Osteocyte (in vitro differentiated cells): ENCODE results near the gene CLEC16A. TPM values are rescaled to one million over a fixed set of nuclear protein-coding genes. Genes with fewer than 3 reads are reported as not detected.
"Not testable (repeated sequence)": the region's sequence is repeated elsewhere in the genome, so short reads cannot be mapped to it uniquely, and the experiment has no call there.

Experiments
- DNase-seq: peaks from one replicate; pipeline ENCODE4 v3.0.0; 2021; ENCODE audit warnings: mixed read lengths; ENCODE audit not compliant: unreplicated experiment; ENCODE audit errors: extremely low spot score
- H3K27ac Mint-ChIP-seq: one replicate; pipeline ENCODE4 v1.8.0; 2021; ENCODE audit warnings: mild to moderate bottlenecking, mixed read lengths; ENCODE audit not compliant: unreplicated experiment
- H3K27me3 Mint-ChIP-seq: one replicate; pipeline ENCODE4 v1.8.0; 2021; ENCODE audit warnings: mixed read lengths; ENCODE audit not compliant: unreplicated experiment
- H3K36me3 Mint-ChIP-seq: one replicate; pipeline ENCODE4 v1.8.0; 2021; ENCODE audit warnings: mixed read lengths; ENCODE audit not compliant: unreplicated experiment
- H3K4me1 Mint-ChIP-seq: one replicate; pipeline ENCODE4 v1.8.0; 2021; ENCODE audit warnings: mixed read lengths; ENCODE audit not compliant: unreplicated experiment
- H3K4me3 Mint-ChIP-seq: one replicate; pipeline ENCODE4 v1.8.0; 2021; ENCODE audit warnings: mild to moderate bottlenecking, moderate library complexity, mixed read lengths; ENCODE audit not compliant: unreplicated experiment
- H3K9me3 Mint-ChIP-seq: one replicate; pipeline ENCODE4 v1.8.0; 2021; ENCODE audit warnings: mixed read lengths; ENCODE audit not compliant: unreplicated experiment
- CTCF ChIP-seq: fragments of 200-600 bp; sonication (generic); IDR thresholded peaks from 2 replicates; pipeline ENCODE4 v1.5.0; 2021; ENCODE audit warnings: antibody characterized with exemption, mild to moderate bottlenecking, moderate library complexity
- total RNA-seq: library from RNA; stranded (reverse); gene quantifications from 2 replicates; pipeline ENCODE4 v1.2.1, GENCODE V29; 2021

The CLEC16A gene
- total RNA-seq, 1 donor from 2014 or later = 22.1 TPM

DNA sequence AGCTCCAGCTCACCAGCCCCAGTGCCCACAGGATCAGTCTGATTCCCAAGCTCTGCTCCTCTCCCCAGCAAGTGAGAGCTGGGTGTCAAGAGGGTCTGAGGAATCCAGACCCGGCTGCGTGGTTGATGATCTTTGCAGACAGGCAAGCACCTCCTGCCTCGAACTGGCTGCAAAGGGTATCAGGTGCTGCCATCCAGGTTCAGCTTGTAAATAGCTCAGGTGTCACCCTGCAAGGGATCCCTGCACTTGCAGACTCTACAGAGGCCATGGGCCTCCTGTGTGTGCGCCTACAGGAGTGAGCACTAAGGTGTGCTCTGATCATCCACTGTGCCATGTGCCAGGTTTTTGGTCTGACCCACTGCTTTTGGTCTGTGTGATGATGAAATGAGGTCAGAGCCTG lies 18.3 kb upstream of the CLEC16A start:
- TF ChIP-seq CTCF = no peak
- no peaks in the 10 kb centered on the region for H3K4me1 Mint-ChIP-seq
- H3K4me3 Mint-ChIP-seq = no peak overlapping the region

DNA sequence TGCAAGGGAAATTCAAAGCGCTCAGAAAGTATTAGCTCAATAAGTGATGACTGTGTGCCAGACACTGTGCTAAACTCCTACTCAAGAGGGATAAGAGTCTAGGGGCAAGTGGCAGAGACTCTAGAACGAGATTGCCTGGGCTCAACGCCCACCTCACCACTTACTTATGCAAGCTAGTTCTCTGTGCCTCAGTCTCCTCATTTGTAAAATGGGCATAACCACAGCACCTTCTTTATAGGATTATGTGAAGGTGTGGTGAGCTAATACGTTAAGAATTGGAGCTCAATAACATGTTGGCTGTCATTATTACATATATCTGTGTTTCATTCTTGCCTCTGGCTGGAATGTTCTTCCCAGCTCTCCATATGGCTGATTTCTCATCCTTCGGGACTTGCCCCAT lies 17.5 kb upstream of the CLEC16A start:
- Mint-ChIP-seq H3K36me3 (peaks cover 20% of the 10 kb centered on the region), H3K9me3 (no peaks in the 10 kb centered on the region), H3K4me1 (no peaks in the 10 kb centered on the region), H3K4me3 (no peak overlapping the region), H3K27ac (no peak overlapping the region), H3K27me3 (no peaks in the 10 kb centered on the region)
- no peak for DNase-seq
- no peak for TF ChIP-seq CTCF

More for the DNA sequence above, 18.3 kb upstream of the CLEC16A start:
- DNase-seq = no peak
- Mint-ChIP-seq H3K27me3 (no peaks in the 10 kb centered on the region), H3K27ac (no peak overlapping the region), H3K36me3 (peaks cover 20% of the 10 kb centered on the region), H3K9me3 (no peaks in the 10 kb centered on the region)

DNA sequence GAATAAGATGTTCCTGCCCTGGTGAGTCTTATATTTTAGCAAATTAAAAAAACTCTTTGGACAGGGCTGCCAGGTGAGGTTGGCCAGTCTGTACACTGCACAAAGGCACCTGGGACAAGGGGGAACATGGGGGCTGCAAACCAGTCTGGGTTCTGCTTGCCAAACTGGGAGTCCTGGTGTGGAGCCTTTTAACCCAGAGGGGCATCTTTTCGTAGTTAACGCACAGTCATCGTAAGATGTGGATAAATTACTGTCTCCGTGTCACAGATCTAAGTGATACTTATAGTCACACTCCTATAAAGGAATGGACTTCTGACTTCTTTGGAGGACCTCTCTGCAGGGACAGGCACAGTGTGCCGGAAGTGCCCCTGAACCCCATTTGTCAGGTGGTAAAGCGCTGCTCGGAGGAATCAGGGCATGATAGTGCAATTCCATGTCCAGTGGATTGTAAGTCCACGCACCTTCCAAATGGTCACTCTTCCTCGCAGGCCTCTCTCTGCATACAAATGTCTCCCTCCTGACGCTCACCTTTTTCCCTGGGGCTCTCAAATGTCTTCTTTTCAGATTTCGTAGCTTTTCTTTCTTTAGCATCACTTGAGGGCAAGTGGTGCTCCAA lies 16.8 kb upstream of the CLEC16A start:
- H3K4me3 Mint-ChIP-seq = no peak overlapping the region
- DNase-seq = no peak
- H3K4me1 Mint-ChIP-seq = no peaks in the 10 kb centered on the region
- H3K9me3 Mint-ChIP-seq = no peaks in the 10 kb centered on the region
- H3K27me3 Mint-ChIP-seq = no peaks in the 10 kb centered on the region
- peaks cover 20% of the 10 kb centered on the region for H3K36me3 Mint-ChIP-seq
- no peak for TF ChIP-seq CTCF
- no peak overlapping the region for H3K27ac Mint-ChIP-seq

- H3K4me1 Mint-ChIP-seq, H3K27me3 Mint-ChIP-seq, H3K9me3 Mint-ChIP-seq, H3K27ac Mint-ChIP-seq, H3K4me3 Mint-ChIP-seq, DNase-seq: not testable (repeated sequence)
- H3K36me3 Mint-ChIP-seq = peaks cover 23% of the 10 kb centered on the region
These were observed 15.3 kb upstream of the CLEC16A start for GRCh38 chr16:10929097-10929496.

- Mint-ChIP-seq H3K27me3 (no peaks in the 10 kb centered on the region), H3K36me3 (peaks cover 20% of the 10 kb centered on the region), H3K9me3 (no peaks in the 10 kb centered on the region), H3K4me1 (no peaks in the 10 kb centered on the region), H3K27ac (no peak overlapping the region), H3K4me3 (no peak overlapping the region)
- TF ChIP-seq CTCF = no peak
- no peak for DNase-seq
These were observed 14.3 kb upstream of the CLEC16A start for GRCh38 chr16:10929853-10930754.
